ENCODE measurements around the gene KRTAP5-2. TPM values are rescaled to one million over a fixed set of nuclear protein-coding genes. Genes with fewer than 3 reads are reported as not detected.
A peak's percentile ranks its signal among the peaks of the same experiment; 100 is the strongest.
"Not testable (repeated sequence)": the region's sequence is repeated elsewhere in the genome, so short reads cannot be mapped to it uniquely, and the experiment has no call there.

The KRTAP5-2 gene
- total RNA-seq, 2 donors from 2014 or later = not detected

DNA sequence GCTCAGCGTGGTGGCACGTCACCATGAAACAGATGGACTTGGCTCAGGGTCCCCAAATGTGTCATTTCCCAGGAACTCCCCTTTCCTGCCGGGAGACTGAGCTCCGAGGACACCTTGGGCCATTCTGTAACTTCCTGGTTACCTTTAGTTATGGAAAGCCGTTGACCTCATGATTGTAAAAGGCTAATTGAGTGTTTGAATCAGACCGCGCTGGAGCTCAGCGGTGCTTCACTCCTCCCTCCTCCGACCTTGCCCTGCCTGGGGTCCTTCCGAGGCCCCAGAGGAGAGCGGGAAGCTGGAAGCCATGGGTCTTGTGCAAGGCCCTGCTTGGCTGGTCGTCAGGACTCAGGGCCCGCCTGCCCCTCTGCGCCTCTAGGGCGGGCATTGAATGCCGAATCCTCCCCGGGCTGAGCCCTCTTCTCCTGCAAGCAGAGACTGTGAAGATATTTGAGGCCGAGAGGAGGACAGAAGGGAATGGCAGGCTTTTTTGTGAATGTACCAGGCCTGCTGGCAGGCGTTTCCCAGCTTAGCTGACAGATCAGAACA lies 1.4 kb downstream of the KRTAP5-2 start:
- not testable (repeated sequence) for H3K36me3 Mint-ChIP-seq (ENCODE audit: low read depth); H3K4me3 Mint-ChIP-seq; ATAC-seq; H3K27ac Mint-ChIP-seq; H3K9me3 ChIP-seq (ENCODE audit: control insufficient read depth, low read length, poor library complexity, severe bottlenecking); DNase-seq
- H3K27me3 Mint-ChIP-seq = peaks cover 52% of the 10 kb centered on the region
- H3K4me1 Mint-ChIP-seq = peaks cover 23% of the 10 kb centered on the region

DNA sequence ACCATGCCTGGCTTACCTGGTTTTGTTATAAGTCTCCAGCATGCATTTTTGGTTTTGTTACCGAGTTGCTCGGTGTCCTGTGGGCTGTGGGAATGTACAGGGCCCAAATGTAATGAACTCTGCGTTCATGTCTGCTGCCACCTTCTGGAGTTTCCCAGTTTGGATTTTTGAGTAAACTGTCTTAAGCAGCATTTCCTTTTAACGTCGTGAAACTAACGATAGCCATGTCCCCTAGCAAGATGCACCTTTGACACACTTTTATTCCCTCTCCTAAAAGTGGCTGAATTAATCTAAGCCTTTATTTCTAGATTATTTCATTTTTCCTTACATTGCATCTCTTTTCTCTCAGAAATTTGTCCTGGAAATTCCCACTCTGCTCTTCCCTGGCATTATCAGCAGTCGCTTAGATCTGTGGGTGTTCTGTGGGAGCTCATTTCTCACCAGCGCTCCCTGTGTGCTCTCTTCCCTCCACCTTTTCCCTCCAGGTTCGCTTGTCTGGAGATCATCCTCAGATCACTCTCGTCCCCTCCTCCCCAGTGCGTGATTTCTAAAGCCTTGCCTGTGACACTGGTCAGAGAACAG lies 2.0 kb downstream of the KRTAP5-2 start:
- H3K27ac Mint-ChIP-seq; ATAC-seq; H3K36me3 Mint-ChIP-seq (ENCODE audit: low read depth); DNase-seq; H3K9me3 ChIP-seq (ENCODE audit: control insufficient read depth, low read length, poor library complexity, severe bottlenecking); H3K4me3 Mint-ChIP-seq: not testable (repeated sequence)
- Mint-ChIP-seq H3K4me1 (peaks cover 23% of the 10 kb centered on the region), H3K27me3 (peaks cover 47% of the 10 kb centered on the region)

GRCh38 chr11:1592628-1593027 lies 5.5 kb downstream of the KRTAP5-2 start:
- peaks cover 22% of the 10 kb centered on the region for H3K27me3 Mint-ChIP-seq
- H3K4me1 Mint-ChIP-seq = peaks cover 31% of the 10 kb centered on the region
- H3K36me3 Mint-ChIP-seq (ENCODE audit: low read depth) = peaks cover 6% of the 10 kb centered on the region
- H3K27ac Mint-ChIP-seq = no peak overlapping the region
- H3K9me3 ChIP-seq (ENCODE audit: control insufficient read depth, low read length, poor library complexity, severe bottlenecking) = no peaks in the 10 kb centered on the region
- no peak for DNase-seq
- H3K4me3 Mint-ChIP-seq = no peak overlapping the region
- no peak for ATAC-seq

- peaks cover under 1% of the 10 kb centered on the region for H3K27me3 Mint-ChIP-seq
- DNase-seq (no peak), ATAC-seq (no peak)
- peak overlapping the region; percentile 83 for H3K27ac Mint-ChIP-seq
- H3K36me3 Mint-ChIP-seq (ENCODE audit: low read depth) = peaks cover 4% of the 10 kb centered on the region
- no peaks in the 10 kb centered on the region for H3K9me3 ChIP-seq (ENCODE audit: control insufficient read depth, low read length, poor library complexity, severe bottlenecking)
- peaks cover 19% of the 10 kb centered on the region for H3K4me1 Mint-ChIP-seq
- H3K4me3 Mint-ChIP-seq = peak overlapping the region; percentile 31
These were observed 8.1 kb downstream of the KRTAP5-2 start for GRCh38 chr11:1589996-1590395.

- not testable (repeated sequence) for DNase-seq; H3K9me3 ChIP-seq (ENCODE audit: control insufficient read depth, low read length, poor library complexity, severe bottlenecking); H3K27me3 Mint-ChIP-seq; H3K36me3 Mint-ChIP-seq (ENCODE audit: low read depth)
- ATAC-seq = peak; percentile 79
- Mint-ChIP-seq H3K4me3 (peak overlapping the region; percentile 63), H3K27ac (peak overlapping the region; percentile 83), H3K4me1 (peaks cover 16% of the 10 kb centered on the region)
These were observed 8.7 kb downstream of the KRTAP5-2 start for GRCh38 chr11:1589191-1589963.

DNA sequence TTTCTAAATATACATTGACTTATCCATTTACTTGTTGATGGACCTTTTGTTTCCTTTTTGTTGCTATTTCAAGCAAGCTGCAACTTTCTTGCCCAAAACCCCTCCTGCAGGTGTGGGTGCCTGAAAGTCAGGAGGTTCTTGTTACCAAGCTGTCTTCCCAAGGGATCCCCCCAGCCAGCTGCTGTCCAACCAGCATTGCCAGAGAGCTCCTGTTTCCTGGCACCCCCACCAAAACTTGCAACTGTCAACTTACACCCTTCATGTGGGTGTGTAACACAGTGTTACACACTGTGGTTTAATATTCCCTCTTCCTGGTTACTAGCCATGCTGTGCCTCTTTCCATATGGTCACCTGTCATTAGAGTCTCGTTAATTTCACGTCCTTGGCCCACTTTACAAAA lies 11.4 kb downstream of the KRTAP5-2 start:
- no peaks in the 10 kb centered on the region for H3K9me3 ChIP-seq (ENCODE audit: control insufficient read depth, low read length, poor library complexity, severe bottlenecking)
- ATAC-seq = no peak
- peak overlapping the region; percentile 83 for H3K27ac Mint-ChIP-seq

DNA sequence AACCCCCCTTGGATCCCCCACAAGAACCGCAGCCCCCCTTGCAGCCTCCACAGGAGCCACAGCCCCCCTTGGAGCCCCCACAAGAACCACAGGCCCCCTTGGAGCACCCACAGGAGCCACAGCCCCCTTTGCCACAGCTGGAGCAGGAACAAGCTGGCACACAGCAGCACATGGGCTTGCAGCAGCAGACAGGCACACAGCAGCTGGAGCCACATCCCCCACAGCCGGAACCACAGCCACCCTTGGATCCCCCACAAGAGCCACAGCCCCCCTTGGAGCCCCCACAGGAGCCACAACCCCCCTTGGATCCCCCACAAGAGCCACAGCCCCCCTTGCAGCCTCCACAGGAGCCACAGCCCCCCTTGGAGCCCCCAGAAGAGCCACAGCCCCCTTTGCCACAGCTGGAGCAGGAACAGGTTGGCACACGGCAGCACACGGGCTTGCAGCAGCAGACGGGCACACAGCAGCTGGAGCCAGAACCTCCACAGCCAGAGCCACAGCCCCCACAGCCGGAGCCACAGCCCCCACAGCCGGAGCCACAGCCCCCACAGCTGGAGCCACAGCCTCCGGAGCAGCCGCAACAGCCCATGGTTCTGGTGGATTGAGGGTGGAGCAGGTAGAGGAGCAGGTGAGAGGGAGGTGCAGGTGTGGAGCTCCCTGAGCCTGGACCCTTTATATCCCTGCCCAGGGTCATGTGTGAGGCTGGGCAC lies 13.3 kb downstream of the KRTAP5-2 start, which contains the start of gene KRTAP5-1:
Gene KRTAP5-1 (minus strand): TSS at position 623 of the 710 bp plus-strand sequence. CDS start 34 bp downstream, at position 589.
- ATAC-seq; H3K9me3 ChIP-seq (ENCODE audit: control insufficient read depth, low read length, poor library complexity, severe bottlenecking); H3K27ac Mint-ChIP-seq; H3K36me3 Mint-ChIP-seq (ENCODE audit: low read depth); DNase-seq; H3K27me3 Mint-ChIP-seq: not testable (repeated sequence)
- peaks cover 14% of the 10 kb centered on the region for H3K4me1 Mint-ChIP-seq
- peak within 1 kb of the TSS; percentile 62 for H3K4me3 Mint-ChIP-seq

More for the DNA sequence above, 11.4 kb downstream of the KRTAP5-2 start:
- DNase-seq = no peak
- H3K27me3 Mint-ChIP-seq = no peaks in the 10 kb centered on the region
- H3K36me3 Mint-ChIP-seq (ENCODE audit: low read depth) = peaks cover 4% of the 10 kb centered on the region
- H3K4me3 Mint-ChIP-seq = no peak overlapping the region
- H3K4me1 Mint-ChIP-seq = peaks cover 14% of the 10 kb centered on the region

- DNase-seq; H3K4me1 Mint-ChIP-seq; H3K27ac Mint-ChIP-seq; H3K9me3 ChIP-seq (ENCODE audit: control insufficient read depth, low read length, poor library complexity, severe bottlenecking); H3K36me3 Mint-ChIP-seq (ENCODE audit: low read depth); H3K27me3 Mint-ChIP-seq; ATAC-seq; H3K4me3 Mint-ChIP-seq: not testable (repeated sequence)
These were observed 15.2 kb downstream of the KRTAP5-2 start for GRCh38 chr11:1582909-1583308.

DNA sequence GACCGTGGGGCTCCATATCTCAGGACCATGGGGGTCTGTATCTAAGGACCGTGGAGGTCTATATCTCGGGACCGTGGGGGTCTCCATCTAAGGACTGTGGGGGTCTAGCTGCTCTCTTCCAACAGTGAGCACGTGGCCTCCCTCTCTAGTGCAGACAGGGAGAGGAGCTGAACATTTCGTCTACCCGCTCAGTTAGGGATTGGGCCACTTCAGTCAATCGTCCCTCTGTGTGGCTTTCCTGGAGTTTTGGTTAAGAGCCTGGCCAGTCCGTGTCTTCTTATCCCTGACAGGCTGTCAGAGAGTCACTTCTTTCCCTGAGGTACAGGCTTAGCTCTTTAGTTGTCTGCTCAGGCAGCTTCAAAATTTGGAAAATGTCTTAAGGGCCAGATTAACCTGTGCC lies 16.1 kb downstream of the KRTAP5-2 start:
- Mint-ChIP-seq H3K27ac (no peak overlapping the region), H3K27me3 (no peaks in the 10 kb centered on the region), H3K4me3 (no peak overlapping the region), H3K36me3 (ENCODE audit: low read depth) (no peaks in the 10 kb centered on the region), H3K4me1 (peaks cover 5% of the 10 kb centered on the region)
- ATAC-seq = no peak
- DNase-seq = no peak
- H3K9me3 ChIP-seq (ENCODE audit: control insufficient read depth, low read length, poor library complexity, severe bottlenecking) = peaks cover 9% of the 10 kb centered on the region

DNA sequence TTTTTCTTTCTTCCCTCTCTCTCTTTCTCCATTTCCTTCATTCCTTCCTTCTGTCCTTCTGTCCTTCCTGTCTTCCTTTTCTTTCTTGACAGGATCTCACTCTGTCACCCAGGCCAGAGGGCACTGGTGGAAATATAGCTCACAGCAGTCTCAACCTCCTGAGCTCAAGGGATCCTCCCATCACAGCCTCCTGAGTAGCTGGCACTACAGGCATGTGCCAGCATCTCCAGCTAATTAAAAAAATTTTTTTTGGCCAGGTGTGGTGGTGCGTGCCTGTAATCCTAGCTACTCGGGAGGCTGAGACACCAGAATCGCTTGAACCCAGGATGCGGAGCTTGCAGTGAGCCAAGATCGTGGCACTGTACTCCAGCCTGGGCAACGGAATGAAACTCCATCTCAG lies 21.3 kb downstream of the KRTAP5-2 start:
- H3K9me3 ChIP-seq (ENCODE audit: control insufficient read depth, low read length, poor library complexity, severe bottlenecking) = peaks cover 9% of the 10 kb centered on the region
- Mint-ChIP-seq H3K27me3 (no peaks in the 10 kb centered on the region), H3K27ac (peak overlapping the region; percentile 45), H3K4me3 (peak overlapping the region; percentile 57), H3K4me1 (peaks cover 6% of the 10 kb centered on the region), H3K36me3 (ENCODE audit: low read depth) (no peaks in the 10 kb centered on the region)
- no peak for ATAC-seq
- DNase-seq = no peak

- not testable (repeated sequence) for H3K9me3 ChIP-seq (ENCODE audit: control insufficient read depth, low read length, poor library complexity, severe bottlenecking); H3K36me3 Mint-ChIP-seq (ENCODE audit: low read depth); H3K4me1 Mint-ChIP-seq; ATAC-seq; H3K27me3 Mint-ChIP-seq; DNase-seq
- Mint-ChIP-seq H3K4me3 (peak overlapping the region; percentile 60), H3K27ac (peak overlapping the region; percentile 81)
These were observed 22.3 kb downstream of the KRTAP5-2 start for GRCh38 chr11:1575756-1576155.

GRCh38 chr11:1574933-1575242 lies 23.2 kb downstream of the KRTAP5-2 start:
- Mint-ChIP-seq H3K4me3 (peak overlapping the region; percentile 60), H3K27ac (no peak overlapping the region), H3K36me3 (ENCODE audit: low read depth) (no peaks in the 10 kb centered on the region), H3K27me3 (no peaks in the 10 kb centered on the region), H3K4me1 (peaks cover 6% of the 10 kb centered on the region)
- ATAC-seq (no peak), DNase-seq (no peak)
- peaks cover 9% of the 10 kb centered on the region for H3K9me3 ChIP-seq (ENCODE audit: control insufficient read depth, low read length, poor library complexity, severe bottlenecking)

DNA sequence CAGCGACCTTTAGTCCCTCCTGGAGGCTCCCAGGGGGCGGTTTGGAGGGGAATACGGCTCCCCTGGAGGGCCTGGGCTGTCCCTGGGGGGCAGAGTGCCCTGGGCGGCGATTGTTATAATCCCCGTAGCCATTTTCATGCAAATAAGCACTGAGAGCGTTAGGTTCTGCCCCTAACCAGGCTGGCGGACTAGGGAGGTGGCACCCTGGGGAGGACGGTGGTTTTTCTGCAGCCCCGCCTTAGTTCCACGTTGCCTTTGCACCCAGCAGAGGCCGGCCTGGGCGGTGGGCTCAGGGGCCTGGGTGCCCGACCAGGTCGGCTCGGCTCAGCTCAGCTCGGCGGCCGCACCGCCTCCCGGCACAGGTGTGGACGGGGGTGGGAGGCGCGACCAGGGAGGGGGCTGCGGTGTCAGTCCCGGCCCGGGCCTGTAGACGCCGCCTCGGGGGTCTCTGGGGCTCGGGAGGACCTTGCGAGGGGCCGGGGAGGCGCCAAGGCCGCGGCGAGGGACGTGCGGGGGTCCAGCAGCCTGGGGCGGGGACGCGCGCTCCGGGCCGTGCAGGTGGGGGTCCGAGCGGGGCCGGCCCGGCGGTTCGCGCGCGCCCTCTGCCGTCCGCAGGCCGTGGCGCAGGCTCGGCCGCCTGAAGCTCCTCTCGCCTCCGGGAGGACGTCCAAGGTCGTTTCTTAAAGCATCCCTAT lies 23.7 kb downstream of the KRTAP5-2 start:
- Mint-ChIP-seq H3K27me3 (no peaks in the 10 kb centered on the region), H3K27ac (peak overlapping the region; percentile 89), H3K4me3 (peak overlapping the region; percentile 91), H3K4me1 (peaks cover 9% of the 10 kb centered on the region), H3K36me3 (ENCODE audit: low read depth) (no peaks in the 10 kb centered on the region)
- peak; percentile 60 for ATAC-seq
- H3K9me3 ChIP-seq (ENCODE audit: control insufficient read depth, low read length, poor library complexity, severe bottlenecking) = peaks cover 9% of the 10 kb centered on the region
- peak; percentile 58 to 63 (median 59) for DNase-seq
